OCI-LY7 (cell line): ENCODE data around the gene RBM14. TPM values are rescaled to one million over a fixed set of nuclear protein-coding genes. Genes with fewer than 3 reads are reported as not detected.

Experiments used
- BruUV-seq: library from RNA; stranded (reverse); fragments of 400-500 nt; replicated peaks from 2 replicates; lab custom pipeline; 2021; lab: Mats Ljungman, UMichigan
- CTCF ChIA-PET: fragments of 300-600 bp; sonication (Branson Sonifier 250); formaldehyde crosslinking; loops from one replicate; lab custom pipeline; 2022; ENCODE audit warnings: antibody characterized with exemption; ENCODE audit not compliant: unreplicated experiment; lab: Charles Lee
- POLR2A ChIA-PET: fragments of 300-600 bp; sonication (Branson Sonifier 250); formaldehyde crosslinking; loops from one replicate; lab custom pipeline; 2022; ENCODE audit warnings: antibody characterized with exemption; lab: Charles Lee
- DNase-seq: peaks from one replicate; pipeline ENCODE4 v3.0.0-alpha.2; 2015; ENCODE audit warnings: low spot score
- H2AFZ ChIP-seq: fragments of 200-600 bp; sonication (generic), shearing (Covaris generic); 2 replicates; pipeline ENCODE4 v1.6.1; 2014; ENCODE audit warnings: mild to moderate bottlenecking, antibody characterized with exemption, low read length, moderate library complexity
- H3K27ac ChIP-seq: fragments of 200-600 bp; sonication (generic); 2 replicates; pipeline ENCODE4 v1.5.1; 2014; ENCODE audit warnings: mixed run types, low read depth, mild to moderate bottlenecking, moderate library complexity, low read length, inconsistent platforms; ENCODE audit not compliant: poor library complexity, severe bottlenecking
- H3K36me3 ChIP-seq: fragments of 200-600 bp; sonication (generic); 2 replicates; pipeline ENCODE4 v1.6.1; 2014; ENCODE audit warnings: mild to moderate bottlenecking, antibody characterized with exemption, low read length, moderate library complexity, mixed read lengths; ENCODE audit not compliant: insufficient read depth
- H3K4me1 ChIP-seq: fragments of 200-600 bp; sonication (generic); 2 replicates; pipeline ENCODE4 v1.5.1; 2014; ENCODE audit warnings: mild to moderate bottlenecking, low read length; ENCODE audit not compliant: insufficient read depth, poor library complexity, severe bottlenecking
- H3K4me2 ChIP-seq: fragments of 200-600 bp; sonication (generic); 2 replicates; pipeline ENCODE4 v1.6.1; 2014; ENCODE audit warnings: mild to moderate bottlenecking, low read length
- H3K4me3 ChIP-seq: fragments of 200-600 bp; sonication (generic); 2 replicates; pipeline ENCODE4 v1.5.1; 2014; ENCODE audit warnings: mild to moderate bottlenecking, low read depth, low read length; ENCODE audit not compliant: poor library complexity, severe bottlenecking
- H3K79me2 ChIP-seq: fragments of 200-600 bp; sonication (generic); 2 replicates; pipeline ENCODE4 v1.6.1; 2016; ENCODE audit warnings: low read depth, mild to moderate bottlenecking, low read length, moderate library complexity, mixed read lengths; ENCODE audit not compliant: insufficient read depth
- H3K9me2 ChIP-seq: fragments of 200-600 bp; sonication (generic); 2 replicates; pipeline ENCODE4 v1.6.1; 2016; ENCODE audit warnings: mild to moderate bottlenecking, low read length, mixed read lengths; ENCODE audit not compliant: insufficient read depth
- H3K9me3 ChIP-seq: fragments of 200-600 bp; sonication (generic); 2 replicates; pipeline ENCODE4 v1.6.1; 2014; ENCODE audit warnings: mild to moderate bottlenecking, mixed run types, low read length, mixed read lengths
- H4K20me1 ChIP-seq: fragments of 200-600 bp; sonication (generic); 2 replicates; pipeline ENCODE4 v1.6.1; 2014; ENCODE audit warnings: mild to moderate bottlenecking, antibody characterized with exemption, low read length, moderate library complexity, mixed read lengths; ENCODE audit not compliant: insufficient read depth
- EZH2phosphoT487 ChIP-seq: fragments of 200-600 bp; sonication (generic); IDR thresholded peaks from 2 replicates; pipeline ENCODE4 v1.6.1; 2018; ENCODE audit warnings: low read depth, borderline replicate concordance, mild to moderate bottlenecking, mixed run types, antibody characterized with exemption, low read length, moderate library complexity, mixed read lengths
- intact Hi-C: fragments of 100-400 bp; cut with micrococcal nuclease; formaldehyde crosslinking; loops from one replicate; pipeline ENCODE4 v1.10.0; 2022; ENCODE audit not compliant: unreplicated experiment
- total RNA-seq, 2 experiments: library from RNA; depleted of rRNA in 1 of 2; stranded (reverse); fragments of >200 nt in 1 of 2; shearing (Covaris generic) in 1 of 2; gene quantifications; 2 replicates each; pipeline ENCODE4 v1.2.3, GENCODE V29; 2014 to 2022
- TF ChIP-seq, protein P1 (sequence below): fragments of 200-600 bp; sonication (generic); conservative IDR thresholded peaks from 2 replicates; pipeline ENCODE4 v1.5.1; 2014; ENCODE audit warnings: mild to moderate bottlenecking, antibody characterized with exemption, low read length, moderate library complexity, mixed read lengths

Gene RBM14
- total RNA-seq, 2 experiments from 2014 or later = 94.6 to 243 TPM

DNA sequence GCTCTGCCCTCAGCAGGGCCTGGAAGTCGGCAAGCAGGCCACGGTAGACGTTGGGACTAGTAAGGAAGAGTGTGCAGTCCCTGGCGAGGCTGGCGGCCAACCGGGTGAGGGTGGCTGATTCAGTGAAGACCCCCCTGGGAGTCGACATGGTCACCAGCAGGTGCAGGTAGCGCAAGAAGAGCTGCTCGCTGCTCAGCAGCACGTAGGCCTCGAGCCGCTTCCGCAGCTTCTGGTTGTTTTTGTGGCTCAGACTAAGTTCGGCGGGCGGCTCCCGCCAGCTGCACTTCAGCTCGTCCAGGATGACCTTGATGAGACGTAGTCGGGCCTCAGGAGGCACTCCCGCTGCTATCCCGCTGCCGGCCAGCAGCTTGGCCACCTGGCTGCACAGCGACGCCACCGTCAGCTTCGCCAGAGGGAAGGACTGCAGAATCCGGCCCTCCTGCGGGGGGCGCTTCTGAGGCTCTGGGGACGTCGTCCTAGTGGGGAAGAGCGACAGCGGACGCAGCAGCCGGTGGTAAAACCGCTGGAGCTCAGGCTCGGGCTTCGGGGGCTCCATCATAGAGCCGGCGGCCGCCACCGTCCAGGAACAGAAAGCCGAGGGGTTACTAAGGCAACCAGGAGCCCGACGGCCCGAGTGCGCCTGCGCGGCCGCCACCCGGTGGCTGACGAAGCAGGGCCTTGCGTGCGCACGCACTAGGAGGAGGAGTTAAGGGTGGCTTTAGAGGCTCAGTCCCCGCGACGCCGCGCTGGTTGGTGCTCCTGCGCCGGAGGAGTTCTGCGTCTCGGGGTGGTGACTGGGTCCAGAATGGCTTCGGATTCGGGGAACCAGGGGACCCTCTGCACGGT lies 23.8 kb upstream of the RBM14 start, which contains the start of the genes CCDC87 and CCS:
TSS of gene CCDC87 (minus strand) at position 607 of the 846 bp plus-strand sequence. CDS start at position 559, 48 bp downstream.
TSS of gene CCS (plus strand) at position 729 of the 846 bp plus-strand sequence. CDS start at position 806, 77 bp downstream.
- H3K9me3 ChIP-seq = no peaks in the 10 kb centered on the region
- H2AFZ ChIP-seq = peak within 1 kb of the TSS; percentile 68
- H3K79me2 ChIP-seq = peaks cover 5% of the 10 kb centered on the region; the same call in 1 of the 2 replicates
- H3K4me2 ChIP-seq = peak within 1 kb of the TSS; percentile 95
- H3K9me2 ChIP-seq = no peaks in the 10 kb centered on the region
- no peak within 1 kb of the TSS for H3K27ac ChIP-seq
- POLR2A ChIA-PET = interaction anchor here (0.6 to 0.7 kb wide), 3 partner anchors 19 to 45 kb away, joined by 3 to 4 read pairs (median 3); partner anchors contain the start of gene RBM14
- CTCF ChIA-PET = interaction anchor here (1.1 to 1.4 kb wide), 2 partner anchors 17 to 86 kb away, joined by 3 to 4 read pairs; no protein-coding TSS in a partner anchor
- peak; percentile 97 for DNase-seq
- H4K20me1 ChIP-seq = no peaks in the 10 kb centered on the region
- no TSS peak for BruUV-seq
- H3K4me1 ChIP-seq = peaks cover 29% of the 10 kb centered on the region
- intact Hi-C loops = loop anchor here (2.0 to 5.0 kb wide), 2 partner anchors 24 to 85 kb away; partner anchors contain the start of genes RBM14 and RBM4B
- H3K4me3 ChIP-seq = peak within 1 kb of the TSS; percentile 73
- no peaks in the 10 kb centered on the region for H3K36me3 ChIP-seq
- TF ChIP-seq, protein P1, sequence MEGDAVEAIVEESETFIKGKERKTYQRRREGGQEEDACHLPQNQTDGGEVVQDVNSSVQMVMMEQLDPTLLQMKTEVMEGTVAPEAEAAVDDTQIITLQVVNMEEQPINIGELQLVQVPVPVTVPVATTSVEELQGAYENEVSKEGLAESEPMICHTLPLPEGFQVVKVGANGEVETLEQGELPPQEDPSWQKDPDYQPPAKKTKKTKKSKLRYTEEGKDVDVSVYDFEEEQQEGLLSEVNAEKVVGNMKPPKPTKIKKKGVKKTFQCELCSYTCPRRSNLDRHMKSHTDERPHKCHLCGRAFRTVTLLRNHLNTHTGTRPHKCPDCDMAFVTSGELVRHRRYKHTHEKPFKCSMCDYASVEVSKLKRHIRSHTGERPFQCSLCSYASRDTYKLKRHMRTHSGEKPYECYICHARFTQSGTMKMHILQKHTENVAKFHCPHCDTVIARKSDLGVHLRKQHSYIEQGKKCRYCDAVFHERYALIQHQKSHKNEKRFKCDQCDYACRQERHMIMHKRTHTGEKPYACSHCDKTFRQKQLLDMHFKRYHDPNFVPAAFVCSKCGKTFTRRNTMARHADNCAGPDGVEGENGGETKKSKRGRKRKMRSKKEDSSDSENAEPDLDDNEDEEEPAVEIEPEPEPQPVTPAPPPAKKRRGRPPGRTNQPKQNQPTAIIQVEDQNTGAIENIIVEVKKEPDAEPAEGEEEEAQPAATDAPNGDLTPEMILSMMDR = peak; percentile 71
- TF ChIP-seq EZH2phosphoT487 = no peak

DNA sequence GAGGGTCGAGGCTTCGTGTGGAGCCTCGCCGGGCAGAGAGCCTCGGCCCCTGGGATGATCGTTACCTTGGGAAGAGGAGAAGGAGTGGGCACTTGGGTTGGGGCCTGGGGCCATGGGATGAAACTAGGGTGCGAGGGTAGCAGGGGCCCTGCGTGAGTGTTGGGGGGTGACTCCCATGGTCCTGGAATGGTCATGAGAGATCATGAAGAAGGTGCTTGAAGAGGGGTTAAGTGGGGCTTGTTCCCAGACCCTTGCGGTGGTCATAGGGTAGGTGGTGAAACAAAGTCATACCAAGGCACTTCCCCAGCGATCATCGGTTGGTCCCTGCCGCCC lies 23.2 kb upstream of the RBM14 start:
- peaks cover 5% of the 10 kb centered on the region; the same call in 1 of the 2 replicates for H3K79me2 ChIP-seq
- CTCF ChIA-PET = interaction anchor here (0.9 to 1.4 kb wide), 3 partner anchors 17 to 85 kb away, joined by 3 to 6 read pairs (median 4); no protein-coding TSS in a partner anchor
- H2AFZ ChIP-seq = peak overlapping the region; percentile 68; the same call in 1 of the 2 replicates
- H3K36me3 ChIP-seq = no peaks in the 10 kb centered on the region
- intact Hi-C loops = loop anchor here (2.0 to 5.0 kb wide), 2 partner anchors 24 to 84 kb away; partner anchors contain the start of genes RBM14 and RBM4B
- POLR2A ChIA-PET = no interaction called here
- no peak for DNase-seq
- H3K9me2 ChIP-seq = no peaks in the 10 kb centered on the region
- H3K4me1 ChIP-seq = peaks cover 29% of the 10 kb centered on the region
- H4K20me1 ChIP-seq = no peaks in the 10 kb centered on the region
- peak overlapping the region; percentile 95 for H3K4me2 ChIP-seq
- BruUV-seq = TSS peak; percentile 81
- H3K9me3 ChIP-seq = no peaks in the 10 kb centered on the region
- TF ChIP-seq, protein P1 = no peak
- no peak for TF ChIP-seq EZH2phosphoT487
- H3K4me3 ChIP-seq = peak overlapping the region; percentile 73
- H3K27ac ChIP-seq = no peak overlapping the region
